NCI-H69 (cell line): Measurements from ENCODE around the gene CEMIP.

Experiments used
- DNase-seq: peaks from one replicate; lab custom pipeline; 2025; lab: John Stamatoyannopoulos, UW

CEMIP gene

DNA sequence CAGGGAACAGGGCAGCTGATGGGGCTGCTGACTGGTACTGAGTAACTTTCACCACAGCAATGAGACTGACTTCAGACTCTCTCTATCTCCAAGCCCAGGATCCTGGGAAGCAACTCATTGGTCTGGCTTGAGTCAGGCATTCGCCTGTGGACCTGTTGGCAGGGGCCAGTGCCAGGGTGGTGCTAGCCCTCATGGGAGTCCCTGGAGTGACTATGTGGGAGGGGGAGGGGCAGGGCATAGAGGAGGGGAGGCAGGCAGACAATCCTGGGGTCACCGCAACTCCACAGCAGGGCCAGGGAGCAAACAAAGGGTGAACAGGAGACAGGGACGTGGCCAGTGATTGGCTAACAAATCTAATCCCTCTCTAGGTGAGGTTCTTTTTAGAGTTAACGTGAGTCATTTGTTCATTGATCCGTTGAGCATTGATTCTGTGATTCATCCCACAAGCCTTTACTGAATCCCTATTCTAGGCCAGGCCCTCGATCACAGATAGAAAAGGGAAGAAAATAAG, 71.8 kb downstream of the CEMIP start:
- no peak for DNase-seq

- DNase-seq: peak; percentile 77
Measured at GRCh38 chr15:80852676-80853075, 73.5 kb downstream of the CEMIP start.

GRCh38 chr15:80854104-80854503, 74.9 kb downstream of the CEMIP start:
- DNase-seq: no peak

DNA sequence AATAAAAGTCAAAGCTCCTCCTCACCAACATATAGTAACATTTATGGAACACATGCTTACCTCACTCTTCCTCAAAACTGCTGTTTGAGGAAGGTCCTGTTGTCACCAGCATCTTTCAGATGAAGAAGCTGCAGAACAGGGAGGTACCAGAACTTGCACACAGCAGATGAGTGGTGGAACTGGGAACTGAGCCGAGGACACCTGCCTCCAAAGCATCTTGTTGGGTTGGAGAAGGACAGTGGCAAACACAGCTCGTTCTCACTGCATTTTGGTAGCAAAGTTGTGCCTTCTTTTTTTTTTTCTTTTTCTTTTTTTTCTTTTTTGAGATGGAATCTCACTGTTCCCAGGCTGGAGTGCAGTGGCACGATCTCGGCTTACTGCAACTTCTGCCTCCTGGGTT, 76.0 kb downstream of the CEMIP start:
- DNase-seq: no peak

DNA sequence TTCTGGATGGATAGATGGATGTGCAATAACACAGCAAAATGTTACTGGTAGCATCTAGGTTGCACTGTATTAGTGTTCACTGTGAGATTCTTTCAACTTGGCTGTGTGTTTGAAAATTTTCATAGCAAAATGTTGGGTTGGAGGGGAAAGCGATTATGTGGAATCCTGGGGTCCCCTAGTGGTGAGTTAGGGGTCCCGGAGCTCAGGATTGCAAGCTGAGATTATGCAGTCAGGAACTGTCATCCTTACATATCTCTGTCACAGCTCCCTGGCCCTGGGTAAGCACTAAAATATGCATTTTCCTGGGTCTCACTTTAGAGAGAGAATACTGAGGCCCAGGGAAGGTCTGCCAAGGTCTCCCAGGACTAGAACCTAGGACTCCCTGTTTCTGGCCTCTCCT, 77.2 kb downstream of the CEMIP start:
- DNase-seq: peak; percentile 70

DNA sequence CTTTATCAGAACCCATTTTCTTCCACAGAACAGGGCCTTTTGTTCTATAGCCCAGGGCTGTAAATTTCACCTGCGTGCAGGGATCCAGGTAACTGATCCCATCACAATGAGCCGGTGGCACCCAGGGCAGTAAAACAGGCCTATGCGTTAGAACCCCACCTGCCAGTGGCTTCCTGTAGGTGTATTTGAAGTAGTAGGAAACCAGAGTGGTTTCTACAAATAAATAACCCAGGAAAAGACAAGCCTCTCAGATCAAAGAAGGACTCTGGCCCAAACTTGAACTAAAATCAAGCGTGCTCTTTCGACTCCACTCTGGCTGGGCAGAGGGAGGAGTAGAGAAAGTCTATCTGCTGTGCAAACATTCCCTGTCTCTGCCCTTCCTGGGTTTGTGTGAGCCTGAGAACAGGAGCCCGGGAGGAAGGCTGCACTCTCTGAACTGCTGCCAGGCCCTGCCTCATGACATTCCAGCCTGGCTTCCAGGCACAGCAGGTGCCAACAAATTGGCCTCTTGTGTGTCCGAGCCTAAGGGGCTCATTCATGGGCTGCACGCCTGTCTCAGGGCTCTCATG, 77.7 kb downstream of the CEMIP start:
- peak; percentile 89 for DNase-seq

DNA sequence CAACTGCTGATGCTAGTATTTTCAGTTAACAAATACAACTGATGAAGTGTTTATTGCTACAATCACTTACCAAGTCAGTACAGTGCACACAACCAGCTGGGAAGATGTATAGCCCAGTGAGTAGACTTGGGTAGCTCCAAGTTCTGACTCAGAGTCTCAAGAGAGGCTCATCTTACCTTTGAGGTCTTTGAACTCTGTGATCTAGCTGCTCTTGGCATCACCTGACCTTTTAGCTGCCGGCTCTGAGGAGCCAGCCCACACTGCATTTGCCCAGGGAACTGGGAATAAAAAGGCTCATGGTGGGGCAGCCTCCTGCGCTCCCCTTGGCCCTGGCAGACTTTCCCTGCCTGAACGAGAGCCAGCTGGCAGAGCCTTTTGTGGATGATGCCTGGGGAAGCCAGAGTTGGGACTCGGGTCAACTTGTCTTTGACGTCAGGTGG, 82.6 kb downstream of the CEMIP start:
- DNase-seq: no peak

DNA sequence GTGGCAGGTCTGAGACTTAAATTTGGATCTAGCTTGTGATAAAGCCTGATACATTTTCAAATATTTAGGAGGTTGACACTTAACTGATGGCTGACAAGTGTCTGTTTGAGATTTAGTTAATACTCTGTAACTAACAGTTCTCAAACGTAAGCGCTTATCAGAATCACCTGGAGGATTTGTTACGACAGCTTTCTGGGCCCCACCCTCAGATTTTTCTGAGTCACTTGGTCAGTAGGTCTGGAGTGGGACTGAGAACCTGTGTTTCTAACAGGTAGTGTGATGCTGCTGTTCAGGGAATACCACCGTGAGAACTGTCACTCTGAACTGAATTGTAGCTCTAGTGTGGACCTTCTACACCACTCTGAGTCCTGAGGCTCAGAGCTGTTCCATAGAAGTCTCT, 85.5 kb downstream of the CEMIP start:
- no peak for DNase-seq

- DNase-seq: peak; percentile 19
Measured at GRCh38 chr15:80866936-80867335, 87.8 kb downstream of the CEMIP start.

DNA sequence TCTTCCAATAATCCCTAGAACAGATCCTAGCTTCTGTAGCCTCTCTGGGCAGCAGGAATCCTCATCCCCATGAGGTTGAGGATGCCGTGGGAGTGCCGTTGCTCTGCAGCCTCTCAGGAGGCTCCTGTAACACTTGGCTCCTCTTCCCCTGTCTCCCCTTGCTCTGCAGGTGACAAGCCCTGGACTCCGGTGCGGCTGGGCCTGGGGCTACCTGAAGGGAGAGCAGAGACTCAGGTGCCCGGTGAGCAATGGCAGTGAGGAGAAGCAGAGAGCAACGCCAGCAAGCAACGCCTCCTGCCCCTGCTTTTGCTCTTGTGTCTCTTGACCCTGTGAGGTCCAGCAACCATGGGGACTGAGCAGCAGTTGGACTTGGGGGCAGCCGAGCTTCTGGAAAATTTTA, 91.2 kb downstream of the CEMIP start:
- DNase-seq: no peak

DNA sequence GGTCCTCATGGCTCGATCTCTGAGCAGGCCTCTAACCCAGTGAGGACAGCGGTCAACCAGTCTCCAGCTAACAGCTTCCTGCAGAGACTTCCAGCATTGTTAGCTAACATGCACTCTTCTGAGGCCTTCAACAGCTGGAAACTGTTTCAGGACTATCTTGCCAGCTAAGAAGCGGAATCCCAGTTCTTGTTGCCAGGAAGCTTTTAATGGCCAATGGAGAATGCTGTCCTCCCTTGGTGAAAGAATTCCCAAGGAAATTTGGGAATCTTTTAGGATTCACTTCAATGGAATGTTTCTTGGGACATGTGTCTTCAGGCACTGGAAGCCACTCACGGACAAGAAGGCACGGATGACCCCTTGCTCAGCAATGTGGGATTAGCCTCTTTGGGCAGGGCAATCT, 91.7 kb downstream of the CEMIP start:
- DNase-seq: no peak

DNA sequence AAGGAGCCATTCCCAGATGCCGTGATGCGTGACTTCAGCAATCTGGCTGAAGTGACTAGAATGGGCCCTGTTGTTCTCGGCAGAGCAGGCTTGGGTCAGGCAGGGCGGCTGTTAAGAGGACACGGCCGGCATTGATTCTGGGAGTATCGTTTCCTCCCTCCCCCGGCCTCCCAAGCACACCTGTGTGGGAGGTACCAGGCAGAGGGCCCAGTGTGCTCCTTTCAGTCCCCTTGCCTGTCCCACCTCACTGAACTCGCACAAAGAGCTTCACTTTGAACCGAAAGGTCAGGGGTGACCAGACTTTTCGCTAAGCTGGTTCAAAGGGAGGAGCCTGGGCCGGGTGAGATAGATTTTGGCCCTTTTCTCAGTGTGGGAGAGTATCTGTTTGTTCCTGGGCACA, 92.7 kb downstream of the CEMIP start:
- DNase-seq: no peak

- DNase-seq: no peak
Measured at GRCh38 chr15:80873366-80873952, 94.3 kb downstream of the CEMIP start.

GRCh38 chr15:80875568-80876347, 96.6 kb downstream of the CEMIP start:
- no peak for DNase-seq

DNA sequence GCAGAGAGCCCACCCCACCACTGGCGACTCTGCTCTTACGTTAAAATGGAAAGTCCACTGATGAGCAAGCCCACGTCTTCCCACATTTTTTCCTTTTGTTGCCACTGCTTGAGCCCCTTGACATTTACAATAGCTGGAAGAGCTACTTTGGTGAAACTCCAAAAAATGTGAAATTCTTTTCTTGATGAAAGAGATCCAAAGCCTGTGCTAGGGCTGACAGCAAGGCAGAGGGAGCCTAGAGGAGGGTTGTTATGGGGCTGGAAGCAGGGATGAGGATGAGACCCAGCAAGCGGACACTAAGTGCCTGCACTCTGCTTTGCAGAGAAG, 97.1 kb downstream of the CEMIP start:
- DNase-seq: no peak

DNA sequence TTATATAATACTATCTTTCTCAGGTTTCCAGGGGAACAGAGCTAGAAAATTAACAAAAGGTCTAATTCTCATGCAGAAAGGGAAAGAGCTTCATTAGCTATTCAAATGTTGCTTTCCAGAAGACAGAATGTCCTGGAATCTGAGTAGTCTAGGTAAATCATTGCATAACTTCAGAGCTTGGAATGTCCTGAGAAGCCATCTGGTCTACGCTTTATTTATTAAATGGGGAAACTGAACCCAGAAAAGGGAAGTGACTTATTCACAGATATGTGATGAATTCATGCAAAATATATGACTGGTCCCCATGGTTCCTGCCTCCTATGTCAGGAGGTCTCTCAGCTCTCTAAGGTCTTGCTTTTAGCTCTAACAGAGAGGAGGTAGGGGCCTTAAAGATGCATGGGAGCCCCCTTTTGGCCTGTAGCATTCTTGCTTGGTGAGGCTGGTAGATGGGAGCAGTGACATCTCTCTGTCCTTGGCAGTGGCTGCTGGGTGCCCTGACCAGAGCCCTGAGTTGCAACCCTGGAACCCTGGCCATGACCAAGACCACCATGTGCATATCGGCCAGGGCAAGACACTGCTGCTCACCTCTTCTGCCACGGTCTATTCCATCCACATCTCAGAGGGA, 99.2 kb downstream of the CEMIP start:
- no peak for DNase-seq

DNA sequence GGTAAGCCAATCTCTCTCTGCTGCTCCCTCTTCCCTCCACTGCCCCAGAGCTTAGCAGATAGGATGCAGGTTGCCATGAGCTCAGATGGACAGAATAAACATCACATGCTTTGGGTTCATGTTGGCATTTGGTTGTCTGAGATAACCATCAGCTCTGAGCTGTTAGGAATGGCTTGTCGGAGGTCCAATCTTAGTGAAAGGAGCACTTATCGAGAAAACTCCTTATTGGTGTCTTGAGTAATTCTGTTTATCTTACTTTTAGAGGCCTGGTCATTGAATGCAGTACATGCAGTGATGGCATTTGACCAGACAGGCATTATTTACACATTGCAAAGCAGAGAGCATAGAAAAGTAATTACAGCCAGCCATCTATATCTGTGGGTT, 99.7 kb downstream of the CEMIP start:
- no peak for DNase-seq

DNA sequence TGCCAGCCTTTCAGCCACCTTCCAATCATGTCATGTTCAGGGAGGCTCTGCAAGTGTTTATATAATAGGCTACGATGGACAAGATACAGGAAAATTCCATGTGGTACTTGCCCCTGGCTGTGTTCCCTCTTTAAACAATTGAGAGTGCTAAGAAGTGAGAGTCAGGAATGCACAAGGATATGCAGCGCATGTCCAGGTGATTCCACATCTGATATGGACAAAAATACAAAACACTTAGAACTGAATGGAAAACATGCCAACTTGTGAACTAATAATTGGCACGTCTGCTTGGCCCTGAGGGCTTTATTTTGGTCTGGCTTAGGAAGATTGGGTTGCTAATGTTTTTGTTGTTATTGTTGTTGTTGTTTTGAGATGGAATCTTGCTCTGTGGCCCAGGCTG, 100.9 kb downstream of the CEMIP start:
- DNase-seq: no peak

- DNase-seq: no peak
Measured at GRCh38 chr15:80883641-80884040, 104.5 kb downstream of the CEMIP start.

DNA sequence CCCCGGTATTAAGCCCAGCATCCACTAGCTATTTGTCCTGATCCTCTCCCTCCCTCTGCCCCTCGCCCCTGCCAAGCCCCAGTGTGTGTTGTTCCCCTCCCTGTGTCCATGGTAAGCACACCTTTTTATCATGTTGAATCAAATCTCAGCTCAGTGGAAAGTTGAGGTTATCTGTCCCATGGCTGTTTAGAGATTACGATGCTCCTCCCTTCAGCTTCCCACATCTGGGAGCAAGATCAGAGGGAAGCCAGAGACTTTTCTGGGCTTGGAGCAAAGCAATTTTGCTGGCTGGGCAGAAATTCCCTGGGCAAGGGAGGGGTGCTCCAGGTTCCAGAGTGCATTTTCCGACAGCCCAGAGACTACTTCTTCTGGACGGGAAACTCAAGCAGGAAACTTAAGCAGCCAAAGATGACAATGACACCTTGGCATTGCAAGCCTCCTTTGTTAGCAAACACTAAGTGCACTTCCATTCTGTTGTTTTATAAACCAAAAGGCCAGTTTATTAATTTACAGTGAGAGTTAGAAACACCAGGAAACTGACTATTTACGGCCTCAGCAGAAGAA, 105.9 kb downstream of the CEMIP start:
- DNase-seq: no peak

DNA sequence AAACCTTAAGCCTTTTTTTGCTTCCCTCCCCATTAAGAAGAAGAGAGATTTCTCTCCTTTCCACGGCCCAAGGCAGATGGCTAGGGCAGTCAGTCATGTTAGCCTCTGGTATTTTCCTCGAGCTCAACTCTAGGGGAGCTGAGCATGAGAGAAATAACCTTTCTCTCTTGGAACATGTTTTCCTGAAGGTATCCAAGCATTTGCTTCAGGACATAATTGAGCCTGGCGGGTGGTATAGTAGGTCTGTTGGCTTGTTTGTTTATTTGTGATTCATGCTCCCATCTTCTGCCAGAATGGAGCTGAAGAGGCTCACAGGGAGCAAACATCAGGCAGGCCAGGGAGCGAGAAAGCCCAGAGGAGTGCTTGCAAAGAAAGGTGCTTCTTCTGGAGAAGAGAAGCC, 108.0 kb downstream of the CEMIP start:
- DNase-seq: peak; percentile 3

- DNase-seq: no peak
Measured at GRCh38 chr15:80888846-80889245, 109.7 kb downstream of the CEMIP start.
